GM21515 (cell line): ENCODE measurements around the gene FOXP4.

Source experiments
- ATAC-seq: cut with Tn5 transposase; IDR thresholded peaks from one replicate; pipeline ENCODE4 v1.9.1; 2021; ENCODE audit not compliant: unreplicated experiment

FOXP4 gene

GRCh38 chr6:41563060-41563776 is 17.0 kb downstream of the FOXP4 start:
- ATAC-seq, result no peak

GRCh38 chr6:41564448-41565142 is 18.4 kb downstream of the FOXP4 start:
- ATAC-seq, result no peak

- ATAC-seq, result no peak
These were observed 19.5 kb downstream of the FOXP4 start for GRCh38 chr6:41565701-41566100.

GRCh38 chr6:41566961-41567360 is 20.8 kb downstream of the FOXP4 start:
- ATAC-seq, result no peak

- ATAC-seq, result no peak
These were observed 21.5 kb downstream of the FOXP4 start for GRCh38 chr6:41567684-41568083.

- ATAC-seq, result no peak
These were observed 22.0 kb downstream of the FOXP4 start for GRCh38 chr6:41568202-41568584.

- ATAC-seq, result no peak
These were observed 22.6 kb downstream of the FOXP4 start for GRCh38 chr6:41568585-41569384.

- ATAC-seq, result no peak
These were observed 24.1 kb downstream of the FOXP4 start for GRCh38 chr6:41570259-41570615.

- ATAC-seq, result no peak
These were observed 25.0 kb downstream of the FOXP4 start for GRCh38 chr6:41571021-41571780.

- ATAC-seq, result no peak
These were observed 26.4 kb downstream of the FOXP4 start for GRCh38 chr6:41572613-41573012.

GRCh38 chr6:41573276-41573675 is 27.1 kb downstream of the FOXP4 start:
- no peak for ATAC-seq

- ATAC-seq, result no peak
These were observed 27.8 kb downstream of the FOXP4 start for GRCh38 chr6:41573985-41574384.

- ATAC-seq, result no peak
These were observed 29.4 kb downstream of the FOXP4 start for GRCh38 chr6:41575598-41575997.

GRCh38 chr6:41576667-41577066 is 30.5 kb downstream of the FOXP4 start:
- ATAC-seq, result no peak

GRCh38 chr6:41577356-41578216 is 31.4 kb downstream of the FOXP4 start:
- no peak for ATAC-seq

- ATAC-seq, result no peak
These were observed 32.3 kb downstream of the FOXP4 start for GRCh38 chr6:41578217-41579087.

GRCh38 chr6:41579088-41579610 is 33.0 kb downstream of the FOXP4 start:
- no peak for ATAC-seq

GRCh38 chr6:41580690-41581089 is 34.5 kb downstream of the FOXP4 start:
- ATAC-seq, result no peak

- no peak for ATAC-seq
These were observed 35.3 kb downstream of the FOXP4 start for GRCh38 chr6:41581381-41581991.
